ENCODE measurements around the gene HSPB1. TPM values are rescaled to one million over a fixed set of nuclear protein-coding genes. Genes with fewer than 3 reads are reported as not detected.

Gene HSPB1
- total and polyA plus RNA-seq, 2 of the 13 experiments (the other 11 are each of a cell fraction or from before 2014, with no cell fraction given): 21.0 to 38.6 TPM

DNA sequence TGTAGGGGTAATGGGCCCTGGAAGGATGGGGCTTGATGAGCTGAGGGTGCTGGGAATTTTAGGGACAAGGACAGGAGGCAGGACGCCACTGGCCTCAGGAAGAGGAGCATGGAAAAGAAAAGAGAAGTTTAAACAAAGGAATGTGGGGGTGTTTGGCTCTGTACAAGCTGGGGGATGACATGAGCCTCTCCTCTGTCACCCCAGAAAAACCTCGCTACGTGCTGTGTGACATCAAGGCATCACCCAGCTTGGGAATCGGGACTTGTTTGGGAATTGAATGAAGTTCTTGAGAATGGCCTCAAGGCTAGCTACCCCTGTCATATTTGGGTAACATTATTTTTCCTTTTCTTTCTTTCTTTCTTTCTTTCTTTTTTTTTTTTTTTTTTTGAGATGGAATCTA lies 47.7 kb upstream of the HSPB1 start:
- in situ Hi-C loops (cut with HindIII; ENCODE audit: extremely low pct_ligation_motif_present, low pct_unique_long_range_greater_than_20kb): no loop called here
- Histone ChIP-seq H3K9ac (ENCODE audit: insufficient read depth, low read depth, low read length) (no peak overlapping the region), H2AFZ (ENCODE audit: low read length) (no peak overlapping the region), H3K79me2 (ENCODE audit: insufficient read depth, low read length) (no peaks in the 10 kb centered on the region), H4K20me1 (ENCODE audit: insufficient read depth, low read length) (no peaks in the 10 kb centered on the region), H3K9me3 (ENCODE audit: low read length) (no peaks in the 10 kb centered on the region), H3K4me1 (ENCODE audit: insufficient read depth, low read length) (peaks cover 45% of the 10 kb centered on the region), H3K4me2 (ENCODE audit: low read depth, low read length) (no peak overlapping the region), H3K4me3 (replicated peaks in 1 of 3; ENCODE audit: insufficient read depth in 1 of 3, low read depth in 2 of 3, low read length in 3 of 3) (no peak overlapping the region), H3K36me3 (replicated peaks in 1 of 2; ENCODE audit: control insufficient read depth in 1 of 2, insufficient read depth in 2 of 2, low read length in 2 of 2) (no peaks in the 10 kb centered on the region), H3K27me3 (ENCODE audit: control insufficient read depth in 1 of 2, insufficient read depth in 2 of 2, low read length in 2 of 2) (no peaks in the 10 kb centered on the region; a peak in 1 of 5 replicates), H3K27ac (ENCODE audit: extremely low read length, insufficient read depth, low read length) (no peak overlapping the region)
- CTCF ChIA-PET (ENCODE audit: low intra/inter-chr PET ratio, low total read pairs): no interaction called here
- no peak for FAIRE-seq
- POLR2A ChIA-PET: no interaction called here
- no TSS peak for BruUV-seq (replicated peaks)
- DNase-seq (ENCODE audit: low spot score): no peak
- TF ChIP-seq, protein P1, sequence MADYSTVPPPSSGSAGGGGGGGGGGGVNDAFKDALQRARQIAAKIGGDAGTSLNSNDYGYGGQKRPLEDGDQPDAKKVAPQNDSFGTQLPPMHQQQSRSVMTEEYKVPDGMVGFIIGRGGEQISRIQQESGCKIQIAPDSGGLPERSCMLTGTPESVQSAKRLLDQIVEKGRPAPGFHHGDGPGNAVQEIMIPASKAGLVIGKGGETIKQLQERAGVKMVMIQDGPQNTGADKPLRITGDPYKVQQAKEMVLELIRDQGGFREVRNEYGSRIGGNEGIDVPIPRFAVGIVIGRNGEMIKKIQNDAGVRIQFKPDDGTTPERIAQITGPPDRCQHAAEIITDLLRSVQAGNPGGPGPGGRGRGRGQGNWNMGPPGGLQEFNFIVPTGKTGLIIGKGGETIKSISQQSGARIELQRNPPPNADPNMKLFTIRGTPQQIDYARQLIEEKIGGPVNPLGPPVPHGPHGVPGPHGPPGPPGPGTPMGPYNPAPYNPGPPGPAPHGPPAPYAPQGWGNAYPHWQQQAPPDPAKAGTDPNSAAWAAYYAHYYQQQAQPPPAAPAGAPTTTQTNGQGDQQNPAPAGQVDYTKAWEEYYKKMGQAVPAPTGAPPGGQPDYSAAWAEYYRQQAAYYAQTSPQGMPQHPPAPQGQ (CRISPR knock-in tag; IDR thresholded peaks at IDR 0.05; ENCODE audit: borderline replicate concordance): no peak
- no peak for TF ChIP-seq PTBP1 (IDR thresholded peaks at IDR 0.05; ENCODE audit: low read depth, low read length, poor library complexity, severe bottlenecking)
- TF ChIP-seq ARNT (IDR thresholded peaks at IDR 0.05): no peak
- no peak for TF ChIP-seq U2AF2 (IDR thresholded peaks at IDR 0.05; ENCODE audit: low read depth, low read length)
- TF ChIP-seq MTF2 (CRISPR knock-in tag; IDR thresholded peaks at IDR 0.05; ENCODE audit: borderline replicate concordance): no peak
- TF ChIP-seq EEA1 (CRISPR knock-in tag; IDR thresholded peaks at IDR 0.05; ENCODE audit: borderline replicate concordance): no peak
- intact Hi-C loops (cut with micrococcal nuclease; ENCODE audit: unreplicated experiment): no loop called here
- 92% methylated on average over 4 of the region's 4 CpGs for WGBS (ENCODE audit: low lambda C conversion rate)
- ATAC-seq: no peak

DNA sequence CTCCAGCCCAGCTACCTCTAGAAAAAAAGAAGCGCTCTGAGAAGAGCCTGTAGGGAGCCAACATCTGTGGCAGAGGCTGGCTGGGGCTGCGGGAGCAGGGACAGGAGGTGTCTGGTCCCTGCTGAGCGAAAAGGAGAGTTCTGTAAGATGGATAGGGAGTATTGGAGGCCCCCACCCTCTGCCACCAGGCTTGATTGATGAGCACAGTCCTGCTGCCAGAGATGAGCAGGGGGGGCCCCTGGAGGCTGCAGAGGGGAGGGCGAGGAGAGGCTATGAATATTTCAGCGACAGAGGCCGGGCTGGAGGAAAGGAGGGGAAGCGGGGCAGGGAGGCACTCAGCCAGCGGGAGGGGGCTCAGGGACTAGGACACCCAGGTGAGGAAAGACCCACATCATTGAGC lies 44.5 kb upstream of the HSPB1 start:
- CTCF ChIA-PET (ENCODE audit: low intra/inter-chr PET ratio, low total read pairs): interaction anchor here (1.2 kb wide), 1 partner anchor 80 kb away, joined by 4 read pairs; no protein-coding TSS in a partner anchor
- no peak for FAIRE-seq
- DNase-seq (ENCODE audit: low spot score): peak; percentile 23
- TF ChIP-seq ZNF891 (CRISPR knock-in tag; IDR thresholded peaks at IDR 0.05): no peak
- TF ChIP-seq, protein P2, sequence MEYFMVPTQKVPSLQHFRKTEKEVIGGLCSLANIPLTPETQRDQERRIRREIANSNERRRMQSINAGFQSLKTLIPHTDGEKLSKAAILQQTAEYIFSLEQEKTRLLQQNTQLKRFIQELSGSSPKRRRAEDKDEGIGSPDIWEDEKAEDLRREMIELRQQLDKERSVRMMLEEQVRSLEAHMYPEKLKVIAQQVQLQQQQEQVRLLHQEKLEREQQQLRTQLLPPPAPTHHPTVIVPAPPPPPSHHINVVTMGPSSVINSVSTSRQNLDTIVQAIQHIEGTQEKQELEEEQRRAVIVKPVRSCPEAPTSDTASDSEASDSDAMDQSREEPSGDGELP (IDR thresholded peaks at IDR 0.05; ENCODE audit: borderline replicate concordance, low read depth): no peak
- TF ChIP-seq MAF1 (CRISPR knock-in tag; IDR thresholded peaks at IDR 0.05; ENCODE audit: borderline replicate concordance): no peak
- TF ChIP-seq ZNF83 (CRISPR knock-in tag; IDR thresholded peaks at IDR 0.05; ENCODE audit: borderline replicate concordance): no peak
- peak; percentile 60 for TF ChIP-seq STAG1 (CRISPR knock-in tag; IDR thresholded peaks at IDR 0.05)
- no peak for TF ChIP-seq PRPF4 (IDR thresholded peaks at IDR 0.05; ENCODE audit: low read depth, low read length, poor library complexity, severe bottlenecking)
- TF ChIP-seq, protein P3, sequence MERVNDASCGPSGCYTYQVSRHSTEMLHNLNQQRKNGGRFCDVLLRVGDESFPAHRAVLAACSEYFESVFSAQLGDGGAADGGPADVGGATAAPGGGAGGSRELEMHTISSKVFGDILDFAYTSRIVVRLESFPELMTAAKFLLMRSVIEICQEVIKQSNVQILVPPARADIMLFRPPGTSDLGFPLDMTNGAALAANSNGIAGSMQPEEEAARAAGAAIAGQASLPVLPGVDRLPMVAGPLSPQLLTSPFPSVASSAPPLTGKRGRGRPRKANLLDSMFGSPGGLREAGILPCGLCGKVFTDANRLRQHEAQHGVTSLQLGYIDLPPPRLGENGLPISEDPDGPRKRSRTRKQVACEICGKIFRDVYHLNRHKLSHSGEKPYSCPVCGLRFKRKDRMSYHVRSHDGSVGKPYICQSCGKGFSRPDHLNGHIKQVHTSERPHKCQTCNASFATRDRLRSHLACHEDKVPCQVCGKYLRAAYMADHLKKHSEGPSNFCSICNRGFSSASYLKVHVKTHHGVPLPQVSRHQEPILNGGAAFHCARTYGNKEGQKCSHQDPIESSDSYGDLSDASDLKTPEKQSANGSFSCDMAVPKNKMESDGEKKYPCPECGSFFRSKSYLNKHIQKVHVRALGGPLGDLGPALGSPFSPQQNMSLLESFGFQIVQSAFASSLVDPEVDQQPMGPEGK (CRISPR knock-in tag; IDR thresholded peaks at IDR 0.05): peak; percentile 67

More for the DNA sequence above, 44.5 kb upstream of the HSPB1 start:
- intact Hi-C loops (cut with micrococcal nuclease; ENCODE audit: unreplicated experiment): no loop called here
- Histone ChIP-seq H3K4me3 (replicated peaks in 1 of 3; ENCODE audit: insufficient read depth in 1 of 3, low read depth in 2 of 3, low read length in 3 of 3) (no peak overlapping the region), H3K27ac (ENCODE audit: extremely low read length, insufficient read depth, low read length) (no peak overlapping the region), H3K36me3 (replicated peaks in 1 of 2; ENCODE audit: control insufficient read depth in 1 of 2, insufficient read depth in 2 of 2, low read length in 2 of 2) (no peaks in the 10 kb centered on the region), H3K4me2 (ENCODE audit: low read depth, low read length) (no peak overlapping the region), H3K4me1 (ENCODE audit: insufficient read depth, low read length) (peaks cover 44% of the 10 kb centered on the region), H3K9ac (ENCODE audit: insufficient read depth, low read depth, low read length) (no peak overlapping the region), H4K20me1 (ENCODE audit: insufficient read depth, low read length) (no peaks in the 10 kb centered on the region), H3K79me2 (ENCODE audit: insufficient read depth, low read length) (no peaks in the 10 kb centered on the region), H3K27me3 (ENCODE audit: control insufficient read depth in 1 of 2, insufficient read depth in 2 of 2, low read length in 2 of 2) (no peaks in the 10 kb centered on the region; a peak in 1 of 5 replicates), H3K9me3 (ENCODE audit: low read length) (no peaks in the 10 kb centered on the region), H2AFZ (ENCODE audit: low read length) (no peak overlapping the region)
- BruUV-seq (replicated peaks): no TSS peak
- in situ Hi-C loops (cut with HindIII; ENCODE audit: extremely low pct_ligation_motif_present, low pct_unique_long_range_greater_than_20kb): no loop called here
- POLR2A ChIA-PET: interaction anchor here (0.6 kb wide), 1 partner anchor 10 kb away, joined by 3 read pairs; no protein-coding TSS in a partner anchor
- WGBS (ENCODE audit: low lambda C conversion rate): 78% methylated on average over 8 of the region's 8 CpGs
- peak; percentile 36 for ATAC-seq

Data from HepG2 (cell line).